A549 (cell line): ENCODE data around the gene MCM5. TPM values are rescaled to one million over a fixed set of nuclear protein-coding genes. Genes with fewer than 3 reads are reported as not detected.

Source experiments
- ATAC-seq, 2 experiments: fragments of 200-7000 bp in 1 of 2; fragments of >200 bp in 1 of 2; cut with Nextera tagmentation in 1 of 2; cut with Tn5 transposase in 1 of 2; 3 replicates each; pipeline versions ENCODE4 v1.8.0 to v1.9.1; 2018 to 2020; ENCODE audit warnings: mild to moderate bottlenecking in 1 of 2, moderate library complexity in 1 of 2
- CTCF ChIA-PET: fragments of 300-600 bp; sonication (Branson Sonifier 250); formaldehyde crosslinking; extraction: SDS; loops from one replicate; lab custom pipeline; 2021; ENCODE audit warnings: antibody characterized with exemption, inconsistent platforms; lab: Yijun Ruan, JAX
- POLR2A ChIA-PET: fragments of 350-600 bp; formaldehyde crosslinking; extraction: SDS; loops from one replicate; lab custom pipeline; 2021; ENCODE audit warnings: antibody characterized with exemption, inconsistent platforms; lab: Yijun Ruan, JAX
- DNase-seq, 2 experiments: peaks; one replicate each; pipeline versions ENCODE4 v3.0.0 to v3.0.0-alpha.2; 2011 to 2016; ENCODE audit warnings: low read depth in 1 of 2, low spot score in 1 of 2
- FAIRE-seq: peaks from 2 replicates; lab custom pipeline; 2011; peaks lifted over from hg19 to GRCh38; lab: Jason Lieb, UNC
- H3K27ac ChIP-seq, 2 experiments: fragments of >200 bp; sonication (Bioruptor Twin); formaldehyde crosslinking; 3 replicates each; pipeline ENCODE4 v1.5.1; 2016 to 2017
- H3K4me1 ChIP-seq: fragments of >200 bp; sonication (Bioruptor Twin); formaldehyde crosslinking; 3 replicates; pipeline ENCODE4 v1.6.1; 2016
- H3K4me2 ChIP-seq: fragments of >200 bp; sonication (Bioruptor Twin); formaldehyde crosslinking; 3 replicates; pipeline ENCODE4 v1.6.1; 2016
- H3K4me3 ChIP-seq: fragments of >200 bp; sonication (Bioruptor Twin); formaldehyde crosslinking; 3 replicates; pipeline ENCODE4 v1.5.1; 2016
- H3K9me3 ChIP-seq: fragments of >200 bp; sonication (Bioruptor Twin); formaldehyde crosslinking; 3 replicates; pipeline ENCODE4 v1.6.1; 2016
- BHLHE40 ChIP-seq: IDR thresholded peaks from 2 replicates; pipeline ENCODE4 v1.6.1; 2012; ENCODE audit warnings: low read depth, low read length, inconsistent platforms
- CBX2 ChIP-seq: fragments of 200-600 bp; sonication (generic); IDR thresholded peaks from 2 replicates; pipeline ENCODE4 v1.6.1; 2016; ENCODE audit warnings: low read depth, mild to moderate bottlenecking, borderline replicate concordance
- CBX8 ChIP-seq: fragments of 200-600 bp; sonication (generic); IDR thresholded peaks from 2 replicates; pipeline ENCODE4 v1.6.1; 2016
- CHD4 ChIP-seq: fragments of 200-600 bp; sonication (generic); IDR thresholded peaks from 2 replicates; pipeline ENCODE4 v1.6.1; 2016; ENCODE audit warnings: antibody characterized with exemption, mild to moderate bottlenecking, borderline replicate concordance
- ESRRA ChIP-seq: fragments of 150-350 bp; IDR thresholded peaks from 2 replicates; pipeline ENCODE4 v1.6.1; 2014; ENCODE audit warnings: mild to moderate bottlenecking, low read length, borderline replicate concordance
- FOSL2 ChIP-seq, 2 experiments: fragments of 450-650 bp in 1 of 2; fragments of >200 bp in 1 of 2; sonication (Bioruptor Twin) in 1 of 2; formaldehyde crosslinking; IDR thresholded peaks; 2 replicates each; pipeline versions ENCODE4 v1.5.0 to v1.6.1; 2016 to 2020; ENCODE audit warnings: mild to moderate bottlenecking in 1 of 2, moderate library complexity in 1 of 2
- GATA3 ChIP-seq: IDR thresholded peaks from 2 replicates; pipeline ENCODE4 v1.6.1; 2012; ENCODE audit warnings: borderline replicate concordance
- HOXA7 ChIP-seq: fragments of 250-450 bp; sonication (Bioruptor Pico); IDR thresholded peaks from 2 replicates; pipeline ENCODE4 v1.5.0; 2020; ENCODE audit warnings: mild to moderate bottlenecking, moderate library complexity
- HOXB13 ChIP-seq: fragments of 250-450 bp; sonication (Bioruptor Pico); IDR thresholded peaks from 2 replicates; pipeline ENCODE4 v1.5.0; 2020; ENCODE audit warnings: low read depth, mild to moderate bottlenecking, moderate library complexity
- HOXB5 ChIP-seq: fragments of 250-450 bp; sonication (Bioruptor Pico); IDR thresholded peaks from 2 replicates; pipeline ENCODE4 v1.5.0; 2020; ENCODE audit warnings: mild to moderate bottlenecking, moderate library complexity
- JUN ChIP-seq, 2 experiments: fragments of >200 bp; sonication (Bioruptor Twin); formaldehyde crosslinking; IDR thresholded peaks; 2 replicates in 1 of 2; 3 replicates in 1 of 2; pipeline ENCODE4 v1.6.1; 2016 to 2017
- KDM1A ChIP-seq: fragments of 200-600 bp; sonication (generic); IDR thresholded peaks from 2 replicates; pipeline ENCODE4 v1.6.1; 2016; ENCODE audit warnings: low read depth, mild to moderate bottlenecking
- NPAS2 ChIP-seq: fragments of 250-450 bp; sonication (Bioruptor Pico); IDR thresholded peaks from 2 replicates; pipeline ENCODE4 v1.8.0; 2022; ENCODE audit warnings: mild to moderate bottlenecking, moderate library complexity, borderline replicate concordance
- POLR2A ChIP-seq: IDR thresholded peaks from 2 replicates; pipeline ENCODE4 v1.6.1; 2012; ENCODE audit warnings: mild to moderate bottlenecking, low read length
- RAD21 ChIP-seq, 2 experiments: fragments of >200 bp in 1 of 2; sonication (Bioruptor Twin) in 1 of 2; formaldehyde crosslinking in 1 of 2; IDR thresholded peaks in 1 of 2; conservative IDR thresholded peaks in 1 of 2; 2 replicates in 1 of 2; 3 replicates in 1 of 2; pipeline ENCODE4 v1.6.1; 2012 to 2018; ENCODE audit warnings: inconsistent platforms in 1 of 2
- RFX5 ChIP-seq: fragments of 450-650 bp; IDR thresholded peaks from 2 replicates; pipeline ENCODE4 v1.7.1; 2014; ENCODE audit warnings: antibody characterized with exemption, mild to moderate bottlenecking, moderate library complexity
- SMC3 ChIP-seq: fragments of >200 bp; sonication (Bioruptor Twin); formaldehyde crosslinking; IDR thresholded peaks from 3 replicates; pipeline ENCODE4 v1.6.1; 2018; ENCODE audit warnings: inconsistent platforms
- TP53 ChIP-seq: fragments of 250-450 bp; sonication (Bioruptor Pico); IDR thresholded peaks from 2 replicates; pipeline ENCODE4 v1.5.0; 2021; ENCODE audit warnings: mild to moderate bottlenecking, moderate library complexity
- ZSCAN20 ChIP-seq: fragments of 250-450 bp; sonication (Bioruptor Pico); IDR thresholded peaks from 2 replicates; pipeline ENCODE4 v1.8.0; 2022; ENCODE audit warnings: mild to moderate bottlenecking, moderate library complexity
- WGBS: methylation state at CpG from one replicate; pipeline ENCODE4 v1.1.6; 2017; ENCODE audit errors: missing lambda C conversion rate; 5-methylcytosine and 5-hydroxymethylcytosine counted together
- polyA plus RNA-seq, 4 experiments: library from polyadenylated mRNA; depleted of rRNA in 3 of 4; stranded (reverse); fragments of >200 nt; fragmentation: RNase III in 1 of 4; extraction: RNeasy Plus Mini Kit Qiagen cat#74134 plus additional on column Dnase treatment in 1 of 4; gene quantifications; 2 replicates in 3 of 4; 3 replicates in 1 of 4; pipeline ENCODE4 v1.2.3, GENCODE V29; 2011 to 2017
- TF ChIP-seq, protein P1 (sequence below): IDR thresholded peaks from 2 replicates; pipeline ENCODE4 v1.6.1; 2012
- TF ChIP-seq, protein P2 (sequence below): fragments of 450-650 bp; IDR thresholded peaks from 2 replicates; pipeline ENCODE4 v1.6.1; 2014; ENCODE audit warnings: antibody characterized with exemption
- TF ChIP-seq, protein P3 (sequence below): fragments of >200 bp; sonication (Bioruptor Twin); formaldehyde crosslinking; IDR thresholded peaks from 3 replicates; pipeline ENCODE4 v1.5.1; 2016
- TF ChIP-seq, protein P4 (sequence below): IDR thresholded peaks from 2 replicates; pipeline ENCODE4 v1.6.1; 2012
- TF ChIP-seq, protein P5 (sequence below): fragments of >200 bp; sonication (Bioruptor Twin); formaldehyde crosslinking; IDR thresholded peaks from 3 replicates; pipeline ENCODE4 v1.6.1; 2016
- TF ChIP-seq, protein P6 (sequence below): fragments of 200-600 bp; sonication (generic); IDR thresholded peaks from 2 replicates; pipeline ENCODE4 v1.6.1; 2016; ENCODE audit warnings: antibody characterized with exemption, mild to moderate bottlenecking, moderate library complexity
- TF ChIP-seq, protein P7 (sequence below): fragments of 150-350 bp; IDR thresholded peaks from 2 replicates; pipeline ENCODE4 v1.6.1; 2014; ENCODE audit warnings: low read depth, mild to moderate bottlenecking, low read length

Gene MCM5
- polyA plus RNA-seq, 2 of the 4 experiments (the other 2 are of a cell fraction) = 50.2 to 94.4 TPM

DNA sequence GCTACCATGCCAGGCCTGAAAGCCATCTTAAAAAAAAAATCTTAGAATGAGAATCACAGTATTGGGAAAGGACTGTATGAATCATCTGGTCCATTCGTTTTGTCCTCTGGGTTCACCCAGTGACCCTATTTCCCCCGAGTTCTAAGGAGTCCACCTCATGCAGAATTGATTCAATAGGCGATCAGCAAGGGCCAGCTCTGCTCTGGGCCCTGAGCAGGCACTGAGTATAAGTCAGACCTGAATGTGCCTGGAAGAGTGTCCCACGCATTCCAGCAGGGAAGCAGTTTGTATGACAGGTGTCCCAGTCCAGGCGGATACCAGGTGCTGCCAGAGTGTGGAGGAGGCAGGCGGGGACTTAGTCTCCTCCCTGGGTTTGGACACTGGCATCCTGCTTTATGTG lies 19.9 kb upstream of the MCM5 start (continued):
- TF ChIP-seq HOXA7 (CRISPR knock-in tag) (no peak), FOSL2 (IDR thresholded peaks at IDR 0.05) (no peak), FOSL2 (CRISPR knock-in tag; IDR thresholded peaks at IDR 0.05) (peak; percentile 32)

DNA sequence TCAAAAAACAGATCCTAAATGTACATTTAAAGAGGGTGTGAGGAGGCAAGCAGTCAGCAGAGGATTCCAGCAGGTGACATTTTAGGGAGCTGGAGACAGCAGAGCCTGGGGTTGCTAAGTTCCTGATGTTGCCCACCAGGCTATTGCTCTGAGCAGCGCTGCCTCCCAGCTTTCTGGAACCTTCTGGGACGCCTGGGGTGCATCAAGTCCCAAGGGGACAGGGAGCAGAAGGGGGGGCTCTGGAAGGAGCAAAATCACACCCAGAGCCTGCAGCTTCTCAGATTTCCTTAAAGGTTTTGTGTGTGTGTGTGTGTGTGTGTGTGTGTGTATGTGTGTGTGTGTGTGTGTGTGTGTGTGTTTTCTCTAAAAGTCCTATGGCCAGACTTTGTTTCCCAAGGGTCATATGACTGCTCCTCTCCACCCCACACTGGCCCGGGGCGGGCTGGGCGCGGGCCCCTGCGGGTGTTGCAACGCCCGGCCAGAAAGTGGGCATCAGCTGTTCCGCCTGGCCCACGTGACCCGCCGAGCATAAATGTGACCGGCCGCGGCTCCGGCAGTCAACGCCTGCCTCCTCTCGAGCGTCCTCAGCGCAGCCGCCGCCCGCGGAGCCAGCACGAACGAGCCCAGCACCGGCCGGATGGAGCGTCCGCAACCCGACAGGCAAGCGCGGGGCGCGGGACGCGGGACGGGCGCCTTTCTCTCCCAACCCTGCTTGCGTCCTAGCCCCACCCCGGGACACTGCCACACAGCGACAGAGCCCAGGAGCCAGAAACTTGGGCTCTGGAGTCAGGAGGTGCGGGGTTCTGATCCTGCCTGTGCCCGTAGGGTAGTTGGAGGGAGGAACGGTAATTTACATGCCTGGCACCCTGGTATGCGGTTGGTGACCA lies 19.2 kb upstream of the MCM5 start, which contains the start of gene HMOX1:
Gene HMOX1, plus strand, starts transcription at position 560 of the 887 bp plus-strand sequence. Its CDS starts 78 bp downstream, at position 638.
- peaks cover 67% of the 10 kb centered on the region for H3K4me1 ChIP-seq
- H3K9me3 ChIP-seq = no peaks in the 10 kb centered on the region
- 8% methylated on average over 6 of the region's 47 CpGs for WGBS
- peak; percentile 68 to 82 for DNase-seq
- H3K27ac ChIP-seq = peak within 1 kb of the TSS; percentile 95 to 99
- no peak for FAIRE-seq
- H3K4me3 ChIP-seq = peak within 1 kb of the TSS; percentile 79
- ChIA-PET CTCF (interaction anchor here (0.6 to 4.1 kb wide), 11 partner anchors 8 to 903 kb away, joined by 3 to 17 read pairs (median 3); no protein-coding TSS in a partner anchor), POLR2A (interaction anchor here (0.5 to 2.1 kb wide), 8 partner anchors 9 to 30 kb away, joined by 3 to 20 read pairs (median 5); no protein-coding TSS in a partner anchor)
- ATAC-seq = peak; percentile 82
- H3K4me2 ChIP-seq = peak within 1 kb of the TSS; percentile 92
- TF ChIP-seq, protein P1, sequence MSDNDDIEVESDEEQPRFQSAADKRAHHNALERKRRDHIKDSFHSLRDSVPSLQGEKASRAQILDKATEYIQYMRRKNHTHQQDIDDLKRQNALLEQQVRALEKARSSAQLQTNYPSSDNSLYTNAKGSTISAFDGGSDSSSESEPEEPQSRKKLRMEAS = peak; percentile 52
- no peak for TF ChIP-seq CBX2
- no peak for TF ChIP-seq KDM1A
- TF ChIP-seq GATA3 = peak; percentile 39; the same call in 1 of the 2 replicates
- no peak for TF ChIP-seq TP53 (CRISPR knock-in tag)
- no peak for TF ChIP-seq FOSL2 (IDR thresholded peaks at IDR 0.05)
- TF ChIP-seq FOSL2 (CRISPR knock-in tag; IDR thresholded peaks at IDR 0.05) = peak; percentile 43
- TF ChIP-seq, protein P2, sequence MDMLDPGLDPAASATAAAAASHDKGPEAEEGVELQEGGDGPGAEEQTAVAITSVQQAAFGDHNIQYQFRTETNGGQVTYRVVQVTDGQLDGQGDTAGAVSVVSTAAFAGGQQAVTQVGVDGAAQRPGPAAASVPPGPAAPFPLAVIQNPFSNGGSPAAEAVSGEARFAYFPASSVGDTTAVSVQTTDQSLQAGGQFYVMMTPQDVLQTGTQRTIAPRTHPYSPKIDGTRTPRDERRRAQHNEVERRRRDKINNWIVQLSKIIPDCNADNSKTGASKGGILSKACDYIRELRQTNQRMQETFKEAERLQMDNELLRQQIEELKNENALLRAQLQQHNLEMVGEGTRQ = peak; percentile 97
- no peak for TF ChIP-seq HOXB5 (CRISPR knock-in tag)
- peak; percentile 15; the same call in 1 of the 3 replicates for TF ChIP-seq SMC3
- TF ChIP-seq, protein P3, sequence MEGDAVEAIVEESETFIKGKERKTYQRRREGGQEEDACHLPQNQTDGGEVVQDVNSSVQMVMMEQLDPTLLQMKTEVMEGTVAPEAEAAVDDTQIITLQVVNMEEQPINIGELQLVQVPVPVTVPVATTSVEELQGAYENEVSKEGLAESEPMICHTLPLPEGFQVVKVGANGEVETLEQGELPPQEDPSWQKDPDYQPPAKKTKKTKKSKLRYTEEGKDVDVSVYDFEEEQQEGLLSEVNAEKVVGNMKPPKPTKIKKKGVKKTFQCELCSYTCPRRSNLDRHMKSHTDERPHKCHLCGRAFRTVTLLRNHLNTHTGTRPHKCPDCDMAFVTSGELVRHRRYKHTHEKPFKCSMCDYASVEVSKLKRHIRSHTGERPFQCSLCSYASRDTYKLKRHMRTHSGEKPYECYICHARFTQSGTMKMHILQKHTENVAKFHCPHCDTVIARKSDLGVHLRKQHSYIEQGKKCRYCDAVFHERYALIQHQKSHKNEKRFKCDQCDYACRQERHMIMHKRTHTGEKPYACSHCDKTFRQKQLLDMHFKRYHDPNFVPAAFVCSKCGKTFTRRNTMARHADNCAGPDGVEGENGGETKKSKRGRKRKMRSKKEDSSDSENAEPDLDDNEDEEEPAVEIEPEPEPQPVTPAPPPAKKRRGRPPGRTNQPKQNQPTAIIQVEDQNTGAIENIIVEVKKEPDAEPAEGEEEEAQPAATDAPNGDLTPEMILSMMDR = no peak
- peak; percentile 91 for TF ChIP-seq POLR2A
- TF ChIP-seq ESRRA = no peak
- TF ChIP-seq, protein P4, sequence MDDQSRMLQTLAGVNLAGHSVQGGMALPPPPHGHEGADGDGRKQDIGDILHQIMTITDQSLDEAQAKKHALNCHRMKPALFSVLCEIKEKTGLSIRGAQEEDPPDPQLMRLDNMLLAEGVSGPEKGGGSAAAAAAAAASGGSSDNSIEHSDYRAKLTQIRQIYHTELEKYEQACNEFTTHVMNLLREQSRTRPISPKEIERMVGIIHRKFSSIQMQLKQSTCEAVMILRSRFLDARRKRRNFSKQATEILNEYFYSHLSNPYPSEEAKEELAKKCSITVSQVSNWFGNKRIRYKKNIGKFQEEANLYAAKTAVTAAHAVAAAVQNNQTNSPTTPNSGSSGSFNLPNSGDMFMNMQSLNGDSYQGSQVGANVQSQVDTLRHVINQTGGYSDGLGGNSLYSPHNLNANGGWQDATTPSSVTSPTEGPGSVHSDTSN = peak; percentile 82; the same call in 1 of the 2 replicates
- TF ChIP-seq RFX5 = no peak
- TF ChIP-seq CBX8 = no peak
- TF ChIP-seq HOXB13 (CRISPR knock-in tag) = no peak
- TF ChIP-seq, protein P5, sequence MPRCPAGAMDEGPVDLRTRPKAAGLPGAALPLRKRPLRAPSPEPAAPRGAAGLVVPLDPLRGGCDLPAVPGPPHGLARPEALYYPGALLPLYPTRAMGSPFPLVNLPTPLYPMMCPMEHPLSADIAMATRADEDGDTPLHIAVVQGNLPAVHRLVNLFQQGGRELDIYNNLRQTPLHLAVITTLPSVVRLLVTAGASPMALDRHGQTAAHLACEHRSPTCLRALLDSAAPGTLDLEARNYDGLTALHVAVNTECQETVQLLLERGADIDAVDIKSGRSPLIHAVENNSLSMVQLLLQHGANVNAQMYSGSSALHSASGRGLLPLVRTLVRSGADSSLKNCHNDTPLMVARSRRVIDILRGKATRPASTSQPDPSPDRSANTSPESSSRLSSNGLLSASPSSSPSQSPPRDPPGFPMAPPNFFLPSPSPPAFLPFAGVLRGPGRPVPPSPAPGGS = peak; percentile 84
- TF ChIP-seq RAD21 (conservative IDR thresholded peaks at IDR 0.05 in 1 of 2, IDR thresholded peaks at IDR 0.05 in 1 of 2) = peak; percentile 17 to 27; a peak in 2 of 5 replicates
- TF ChIP-seq, protein P6, sequence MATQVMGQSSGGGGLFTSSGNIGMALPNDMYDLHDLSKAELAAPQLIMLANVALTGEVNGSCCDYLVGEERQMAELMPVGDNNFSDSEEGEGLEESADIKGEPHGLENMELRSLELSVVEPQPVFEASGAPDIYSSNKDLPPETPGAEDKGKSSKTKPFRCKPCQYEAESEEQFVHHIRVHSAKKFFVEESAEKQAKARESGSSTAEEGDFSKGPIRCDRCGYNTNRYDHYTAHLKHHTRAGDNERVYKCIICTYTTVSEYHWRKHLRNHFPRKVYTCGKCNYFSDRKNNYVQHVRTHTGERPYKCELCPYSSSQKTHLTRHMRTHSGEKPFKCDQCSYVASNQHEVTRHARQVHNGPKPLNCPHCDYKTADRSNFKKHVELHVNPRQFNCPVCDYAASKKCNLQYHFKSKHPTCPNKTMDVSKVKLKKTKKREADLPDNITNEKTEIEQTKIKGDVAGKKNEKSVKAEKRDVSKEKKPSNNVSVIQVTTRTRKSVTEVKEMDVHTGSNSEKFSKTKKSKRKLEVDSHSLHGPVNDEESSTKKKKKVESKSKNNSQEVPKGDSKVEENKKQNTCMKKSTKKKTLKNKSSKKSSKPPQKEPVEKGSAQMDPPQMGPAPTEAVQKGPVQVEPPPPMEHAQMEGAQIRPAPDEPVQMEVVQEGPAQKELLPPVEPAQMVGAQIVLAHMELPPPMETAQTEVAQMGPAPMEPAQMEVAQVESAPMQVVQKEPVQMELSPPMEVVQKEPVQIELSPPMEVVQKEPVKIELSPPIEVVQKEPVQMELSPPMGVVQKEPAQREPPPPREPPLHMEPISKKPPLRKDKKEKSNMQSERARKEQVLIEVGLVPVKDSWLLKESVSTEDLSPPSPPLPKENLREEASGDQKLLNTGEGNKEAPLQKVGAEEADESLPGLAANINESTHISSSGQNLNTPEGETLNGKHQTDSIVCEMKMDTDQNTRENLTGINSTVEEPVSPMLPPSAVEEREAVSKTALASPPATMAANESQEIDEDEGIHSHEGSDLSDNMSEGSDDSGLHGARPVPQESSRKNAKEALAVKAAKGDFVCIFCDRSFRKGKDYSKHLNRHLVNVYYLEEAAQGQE = no peak
- TF ChIP-seq NPAS2 = 0 out of 2 replicates have a peak, but pooled peaks have one; percentile 39
- TF ChIP-seq, protein P7, sequence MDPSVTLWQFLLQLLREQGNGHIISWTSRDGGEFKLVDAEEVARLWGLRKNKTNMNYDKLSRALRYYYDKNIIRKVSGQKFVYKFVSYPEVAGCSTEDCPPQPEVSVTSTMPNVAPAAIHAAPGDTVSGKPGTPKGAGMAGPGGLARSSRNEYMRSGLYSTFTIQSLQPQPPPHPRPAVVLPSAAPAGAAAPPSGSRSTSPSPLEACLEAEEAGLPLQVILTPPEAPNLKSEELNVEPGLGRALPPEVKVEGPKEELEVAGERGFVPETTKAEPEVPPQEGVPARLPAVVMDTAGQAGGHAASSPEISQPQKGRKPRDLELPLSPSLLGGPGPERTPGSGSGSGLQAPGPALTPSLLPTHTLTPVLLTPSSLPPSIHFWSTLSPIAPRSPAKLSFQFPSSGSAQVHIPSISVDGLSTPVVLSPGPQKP = no peak
- no peak for TF ChIP-seq ZSCAN20
- no peak for TF ChIP-seq BHLHE40
- TF ChIP-seq JUN (IDR thresholded peaks at IDR 0.05) = peak; percentile 84 to 93
- TF ChIP-seq CHD4 = no peak
